Left lung (tissue), 10 donors: ENCODE measurements around the gene CRTC1. TPM values are rescaled to one million over a fixed set of nuclear protein-coding genes. Genes with fewer than 3 reads are reported as not detected.

ENCODE experiments used
- ATAC-seq: fragments of 200-7000 bp; cut with Tn5 transposase; one replicate; pipeline ENCODE4 v1.9.1; 2020; ENCODE audit warnings: moderate library complexity
- DNase-seq, 4 donors: peaks; one replicate each; pipeline ENCODE4 v3.0.0-alpha.2; 2013 to 2020
- H3K27ac ChIP-seq, 2 donors: fragments of 200-600 bp; sonication (generic) in 1 of 2; one replicate each; pipeline versions ENCODE4 v1.5.0 to v1.8.0; 2020 to 2021
- H3K27me3 ChIP-seq, 2 donors: fragments of 200-600 bp; sonication (generic) in 1 of 2; one replicate each; pipeline versions ENCODE4 v1.5.0 to v1.8.0; 2020 to 2021
- H3K36me3 ChIP-seq, 2 donors: fragments of 200-600 bp; sonication (generic) in 1 of 2; one replicate each; pipeline versions ENCODE4 v1.5.0 to v1.8.0; 2020 to 2021
- H3K4me1 ChIP-seq, 2 donors: fragments of 200-600 bp; one replicate each; pipeline ENCODE4 v1.8.0; 2021
- H3K4me3 ChIP-seq, 2 donors: fragments of 200-600 bp; sonication (generic) in 1 of 2; one replicate each; pipeline versions ENCODE4 v1.5.0 to v1.8.0; 2020 to 2021; ENCODE audit warnings: mild to moderate bottlenecking in 1 of 2
- H3K9me3 ChIP-seq, 2 donors: fragments of 200-600 bp; sonication (generic) in 1 of 2; one replicate each; pipeline versions ENCODE4 v1.5.0 to v1.8.0; 2020 to 2021
- intact Hi-C, 2 donors: fragments of 100-400 bp; cut with DNase I; formaldehyde crosslinking; loops; one replicate each; pipeline versions ENCODE4 v1.11.2 to v1.14.2; 2022
- polyA plus RNA-seq, 6 donors: library from polyadenylated mRNA; unstranded; fragments of 120-200 nt; gene quantifications; one replicate each; pipeline ENCODE4 v1.2.1, GENCODE V29; 2013; ENCODE audit not compliant: insufficient read length in 6 of 6
- total RNA-seq, 2 donors: library from RNA; stranded (reverse); fragmentation: NEBNext Ultra II Directional; extraction: Animal tissue kit (Norgen Biotek cat#: 25700); gene quantifications; one replicate each; pipeline ENCODE4 v1.2.1, GENCODE V29; 2021
- TF ChIP-seq, protein P1 (sequence below), 2 donors: fragments of 200-600 bp; sonication (generic) in 1 of 2; IDR thresholded peaks; one replicate each; pipeline versions ENCODE4 v1.5.0 to v1.8.0; 2021; ENCODE audit warnings: antibody characterized with exemption in 2 of 2
- donor health status: DM: no; HTN: yes; CAD: no.
- donor health status: DM: no; HTN: no; CAD: no.

CRTC1 gene
- total and polyA plus RNA-seq, 8 donors: 11.3 to 23.9 (median 14.6) TPM

DNA sequence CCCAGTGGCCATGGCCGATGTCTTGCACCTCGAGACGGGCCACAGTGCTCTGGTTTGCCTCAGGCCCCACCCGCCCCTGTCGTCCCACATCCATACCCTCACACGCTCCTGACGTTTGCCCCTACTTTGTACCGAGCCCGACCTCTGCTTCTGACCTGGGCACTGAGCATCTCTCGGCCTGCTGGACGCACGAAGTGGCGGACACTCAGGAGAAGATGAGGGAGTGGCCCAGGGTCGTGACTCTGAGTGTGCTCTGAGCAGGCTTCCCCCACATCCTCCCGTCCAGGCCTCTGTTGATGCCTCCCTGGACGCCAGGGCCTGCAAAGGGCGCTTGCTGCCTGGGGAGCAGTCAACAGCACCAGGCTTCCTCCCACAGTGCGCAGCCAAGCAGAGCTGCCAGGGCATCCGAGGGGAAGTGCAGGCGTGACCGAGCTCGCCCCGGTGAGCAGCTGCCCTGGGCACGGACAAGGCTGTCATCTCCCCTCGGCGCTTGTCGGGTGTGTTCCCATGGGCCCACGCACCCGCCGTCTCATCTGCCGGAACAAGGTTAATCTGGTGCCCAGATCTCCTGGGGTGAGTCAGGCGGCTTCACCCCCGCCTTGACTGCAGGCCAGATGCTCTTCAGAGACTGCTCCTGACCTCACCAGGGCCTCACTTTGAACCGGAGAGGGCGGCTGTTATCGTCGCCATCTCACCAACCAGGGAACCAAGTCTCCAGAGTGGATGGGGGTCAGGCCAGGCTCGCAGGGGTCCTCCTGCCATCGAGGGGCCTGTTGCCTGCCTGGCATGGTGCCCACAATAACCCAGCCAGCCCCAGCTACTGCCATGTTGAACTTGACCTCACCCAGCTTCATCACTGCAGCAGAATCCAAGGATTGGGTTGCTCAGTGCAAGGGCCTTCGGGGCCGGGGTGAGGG lies 80.5 kb downstream of the CRTC1 start:
- Histone ChIP-seq H3K27me3 (no peaks in the 10 kb centered on the region), H3K27ac (no peak overlapping the region), H3K4me1 (peaks cover 9 to 12% of the 10 kb centered on the region in 2 donors), H3K4me3 (no peak overlapping the region), H3K36me3 (no peaks in the 10 kb centered on the region), H3K9me3 (no peaks in the 10 kb centered on the region)
- TF ChIP-seq, protein P1, sequence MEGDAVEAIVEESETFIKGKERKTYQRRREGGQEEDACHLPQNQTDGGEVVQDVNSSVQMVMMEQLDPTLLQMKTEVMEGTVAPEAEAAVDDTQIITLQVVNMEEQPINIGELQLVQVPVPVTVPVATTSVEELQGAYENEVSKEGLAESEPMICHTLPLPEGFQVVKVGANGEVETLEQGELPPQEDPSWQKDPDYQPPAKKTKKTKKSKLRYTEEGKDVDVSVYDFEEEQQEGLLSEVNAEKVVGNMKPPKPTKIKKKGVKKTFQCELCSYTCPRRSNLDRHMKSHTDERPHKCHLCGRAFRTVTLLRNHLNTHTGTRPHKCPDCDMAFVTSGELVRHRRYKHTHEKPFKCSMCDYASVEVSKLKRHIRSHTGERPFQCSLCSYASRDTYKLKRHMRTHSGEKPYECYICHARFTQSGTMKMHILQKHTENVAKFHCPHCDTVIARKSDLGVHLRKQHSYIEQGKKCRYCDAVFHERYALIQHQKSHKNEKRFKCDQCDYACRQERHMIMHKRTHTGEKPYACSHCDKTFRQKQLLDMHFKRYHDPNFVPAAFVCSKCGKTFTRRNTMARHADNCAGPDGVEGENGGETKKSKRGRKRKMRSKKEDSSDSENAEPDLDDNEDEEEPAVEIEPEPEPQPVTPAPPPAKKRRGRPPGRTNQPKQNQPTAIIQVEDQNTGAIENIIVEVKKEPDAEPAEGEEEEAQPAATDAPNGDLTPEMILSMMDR (IDR thresholded peaks at IDR 0.05): no peak
- DNase-seq: no peak
- peak; percentile 42 for ATAC-seq
- intact Hi-C loops: no loop called here

DNA sequence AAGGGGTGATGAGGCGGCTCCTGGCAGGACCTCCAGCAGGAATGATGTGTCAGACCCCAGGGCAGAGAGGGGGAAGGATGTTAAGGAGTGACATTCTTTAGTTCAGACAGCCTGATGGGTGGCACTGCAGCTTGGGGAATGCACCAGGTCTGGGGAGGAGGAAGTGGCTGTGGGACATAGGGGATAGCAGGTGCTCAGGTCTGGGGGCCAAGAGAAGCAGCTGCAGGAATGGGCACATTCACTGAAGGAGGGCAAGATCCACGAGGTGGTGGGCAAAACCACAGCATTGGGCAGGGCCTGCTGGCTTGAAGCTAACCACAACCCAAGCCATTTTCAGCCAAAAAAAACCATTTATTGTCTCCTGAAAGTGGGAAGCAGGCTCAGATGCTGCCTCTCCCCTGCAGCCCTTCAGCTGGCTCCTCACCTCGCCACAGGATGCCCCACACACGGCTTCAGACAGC lies 81.1 kb downstream of the CRTC1 start:
- intact Hi-C loops: no loop called here
- peaks cover 9 to 14% of the 10 kb centered on the region in 2 donors for H3K4me1 ChIP-seq
- H3K9me3 ChIP-seq: no peaks in the 10 kb centered on the region
- DNase-seq (no peak), ATAC-seq (no peak)
- no peaks in the 10 kb centered on the region for H3K27me3 ChIP-seq
- no peak overlapping the region for H3K4me3 ChIP-seq
- no peaks in the 10 kb centered on the region for H3K36me3 ChIP-seq
- TF ChIP-seq, protein P1 (IDR thresholded peaks at IDR 0.05): no peak
- no peak overlapping the region for H3K27ac ChIP-seq

- peaks cover 9 to 14% of the 10 kb centered on the region in 2 donors for H3K4me1 ChIP-seq
- DNase-seq: no peak
- H3K27ac ChIP-seq: no peak overlapping the region
- H3K36me3 ChIP-seq: no peaks in the 10 kb centered on the region
- H3K4me3 ChIP-seq: no peak overlapping the region
- ATAC-seq: peak; percentile 33
- TF ChIP-seq, protein P1 (IDR thresholded peaks at IDR 0.05): no peak
- intact Hi-C loops: no loop called here
- no peaks in the 10 kb centered on the region for H3K9me3 ChIP-seq
- H3K27me3 ChIP-seq: no peaks in the 10 kb centered on the region
These were observed 81.7 kb downstream of the CRTC1 start for GRCh38 chr19:18765224-18765623.

DNA sequence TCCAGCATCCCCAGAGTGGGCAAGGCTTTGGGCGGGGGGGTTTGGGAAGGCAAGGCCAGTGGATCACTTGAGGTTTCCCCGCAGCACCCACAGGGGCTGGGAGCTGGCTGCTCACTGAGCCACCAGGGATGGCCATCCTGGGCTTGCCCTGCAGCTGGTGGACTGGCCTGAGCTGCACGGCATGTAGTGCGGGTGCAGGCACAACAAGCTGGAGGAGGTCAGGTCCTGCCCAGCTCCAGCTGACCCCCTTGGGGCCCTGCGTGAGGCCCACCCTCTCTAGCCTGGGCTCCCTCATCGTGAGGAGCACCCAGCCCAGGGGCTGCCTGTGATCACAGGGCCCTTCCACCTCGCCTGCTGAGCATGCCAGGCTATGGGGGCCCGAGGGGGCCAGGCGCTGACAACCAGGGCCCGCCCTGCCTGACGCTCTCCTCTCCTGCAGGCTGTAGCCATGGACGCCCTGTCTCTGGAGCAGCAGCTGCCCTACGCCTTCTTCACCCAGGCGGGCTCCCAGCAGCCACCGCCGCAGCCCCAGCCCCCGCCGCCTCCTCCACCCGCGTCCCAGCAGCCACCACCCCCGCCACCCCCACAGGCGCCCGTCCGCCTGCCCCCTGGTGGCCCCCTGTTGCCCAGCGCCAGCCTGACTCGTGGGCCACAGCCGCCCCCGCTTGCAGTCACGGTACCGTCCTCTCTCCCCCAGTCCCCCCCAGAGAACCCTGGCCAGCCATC lies 84.7 kb downstream of the CRTC1 start:
- no peaks in the 10 kb centered on the region for H3K9me3 ChIP-seq
- peaks cover 0 to 4% of the 10 kb centered on the region in 2 donors for H3K4me1 ChIP-seq
- TF ChIP-seq, protein P1 (IDR thresholded peaks at IDR 0.05): no peak
- no peaks in the 10 kb centered on the region for H3K36me3 ChIP-seq
- intact Hi-C loops: no loop called here
- DNase-seq (peak in 1 of 4 donors; percentile 36), ATAC-seq (no peak)
- no peak overlapping the region for H3K4me3 ChIP-seq
- no peaks in the 10 kb centered on the region for H3K27me3 ChIP-seq
- no peak overlapping the region for H3K27ac ChIP-seq
